Activated naive CD8-positive, alpha-beta T cell treated with anti-CD3 and anti-CD28 coated beads, Interleukin-2, amount 10 ng/mL, durations not matched to agents 7 days and 5 days (primary cell): ENCODE results near the gene FLAD1. TPM values are rescaled to one million over a fixed set of nuclear protein-coding genes. Genes with fewer than 3 reads are reported as not detected.

Experiments
- ATAC-seq: fragments of 150-1000 bp; cut with Tn5 transposase; one replicate; pipeline ENCODE4 v1.10.0; 2021; ENCODE audit warnings: low read depth, moderate library complexity
- POLR2A ChIA-PET: fragments of 350-600 bp; sonication (Branson Sonifier 250); formaldehyde crosslinking; loops from one replicate; lab custom pipeline; 2021; ENCODE audit warnings: antibody characterized with exemption; lab: Charles Lee
- DNase-seq: peaks from one replicate; pipeline ENCODE4 v3.0.0; 2021
- H3K27ac Mint-ChIP-seq: one replicate; pipeline ENCODE4 v1.8.0; 2022; ENCODE audit warnings: mild to moderate bottlenecking, mixed read lengths
- H3K27me3 Mint-ChIP-seq: one replicate; pipeline ENCODE4 v1.8.0; 2022; ENCODE audit warnings: mild to moderate bottlenecking, moderate library complexity, mixed read lengths
- H3K36me3 Mint-ChIP-seq: one replicate; pipeline ENCODE4 v1.8.0; 2021; ENCODE audit warnings: mild to moderate bottlenecking, mixed read lengths
- H3K4me1 Mint-ChIP-seq: one replicate; pipeline ENCODE4 v1.8.0; 2021; ENCODE audit warnings: mixed read lengths
- H3K4me3 Mint-ChIP-seq: one replicate; pipeline ENCODE4 v1.8.0; 2022; ENCODE audit warnings: mild to moderate bottlenecking, moderate library complexity, mixed read lengths
- H3K9me3 Mint-ChIP-seq: one replicate; pipeline ENCODE4 v1.8.0; 2021; ENCODE audit warnings: mixed read lengths
- microRNA-seq: library from miRNA; unstranded; fragments of <30 nt; microRNA quantifications from one replicate; pipeline ENCODE4 v1.2.0, GENCODE V29; 2022
- total RNA-seq, 2 experiments: library from RNA; stranded (reverse); gene quantifications; one replicate each; pipeline ENCODE4 v1.2.3, GENCODE V29; 2021

The FLAD1 gene
- total RNA-seq, 2 experiments from 2014 or later, result 46.2 to 48.9 TPM

- ATAC-seq (no peak), DNase-seq (no peak)
- Mint-ChIP-seq H3K27me3 (peaks cover 24% of the 10 kb centered on the region), H3K36me3 (no peaks in the 10 kb centered on the region), H3K4me3 (no peak overlapping the region), H3K9me3 (no peaks in the 10 kb centered on the region), H3K4me1 (peaks cover 8% of the 10 kb centered on the region), H3K27ac (no peak overlapping the region)
- POLR2A ChIA-PET, result interaction anchor here (1.1 kb wide), 1 partner anchor 28 kb away, joined by 3 read pairs; no protein-coding TSS in a partner anchor
Observed at GRCh38 chr1:155038602-155039307, 55.6 kb downstream of the FLAD1 start.

- Mint-ChIP-seq H3K4me1 (peaks cover 8% of the 10 kb centered on the region), H3K27me3 (peaks cover 24% of the 10 kb centered on the region), H3K4me3 (no peak overlapping the region), H3K9me3 (no peaks in the 10 kb centered on the region), H3K27ac (no peak overlapping the region), H3K36me3 (no peaks in the 10 kb centered on the region)
- ATAC-seq (no peak), DNase-seq (no peak)
- POLR2A ChIA-PET, result interaction anchor here (1.1 kb wide), 1 partner anchor 29 kb away, joined by 3 read pairs; no protein-coding TSS in a partner anchor
Observed at GRCh38 chr1:155039308-155039669, 56.1 kb downstream of the FLAD1 start.

- DNase-seq, result no peak
- Mint-ChIP-seq H3K4me1 (peaks cover 16% of the 10 kb centered on the region), H3K4me3 (no peak overlapping the region), H3K36me3 (no peaks in the 10 kb centered on the region), H3K9me3 (no peaks in the 10 kb centered on the region), H3K27ac (no peak overlapping the region), H3K27me3 (peaks cover 22% of the 10 kb centered on the region)
- no peak for ATAC-seq
- POLR2A ChIA-PET, result no interaction called here
Observed at GRCh38 chr1:155040358-155041093, 57.4 kb downstream of the FLAD1 start.

Small RNA genes lying within 50 kb of the gene (microRNA-seq; reads per million reads assigned to microRNA genes)
- gene MIR4258, result not detected

Other genes with a start within 250 kb of the FLAD1 start
- gene KCNN3, start 113.1 kb upstream of the FLAD1 start, total RNA-seq, result under 1 TPM in 1 of 2 experiments, not detected in 1; 0.06 TPM
- gene PMVK, start 46.6 kb upstream of the FLAD1 start, total RNA-seq, result 10 to 100 TPM; 25.6 to 26.4 TPM
- 100 to 1,000 TPM; 149 to 155 TPM for gene PBXIP1, start 27.2 kb upstream of the FLAD1 start, total RNA-seq
- gene PYGO2, start 21.6 kb upstream of the FLAD1 start, total RNA-seq, result 10 to 100 TPM; 55.3 TPM
- 10 to 100 TPM; 67.4 to 72.3 TPM for gene SHC1, start 12.6 kb upstream of the FLAD1 start, total RNA-seq
- gene CKS1B, start 8.7 kb upstream of the FLAD1 start, total RNA-seq, result 100 to 1,000 TPM; 112 to 114 TPM
- gene LENEP, start 10.2 kb downstream of the FLAD1 start, total RNA-seq, result 1 to 10 TPM; 1.1 to 1.9 TPM
- gene ZBTB7B, start 19.5 kb downstream of the FLAD1 start, total RNA-seq, result 10 to 100 TPM; 41.4 to 48.4 TPM
- gene DCST2, start 50.4 kb downstream of the FLAD1 start, total RNA-seq, result 1 to 10 TPM in 1 of 2 experiments, under 1 TPM in 1; 0.91 to 1.4 TPM
- not detected for gene DCST1, start 50.5 kb downstream of the FLAD1 start, total RNA-seq
- gene ADAM15, start 68.0 kb downstream of the FLAD1 start, total RNA-seq, result 10 to 100 TPM; 37.0 to 37.3 TPM
- 1 to 10 TPM; 7.9 to 8.1 TPM for gene EFNA4, start 80.4 kb downstream of the FLAD1 start, total RNA-seq
- 1 to 10 TPM; 3.6 to 4.2 TPM for gene EFNA3, start 95.5 kb downstream of the FLAD1 start, total RNA-seq
- under 1 TPM; 0.25 to 0.48 TPM for gene EFNA1, start 144.5 kb downstream of the FLAD1 start, total RNA-seq
- gene SLC50A1, start 152.5 kb downstream of the FLAD1 start, total RNA-seq, result 10 to 100 TPM; 40.7 to 45.0 TPM
- gene DPM3, start 157.2 kb downstream of the FLAD1 start, total RNA-seq, result 10 to 100 TPM; 60.0 to 71.1 TPM
- gene KRTCAP2, start 190.0 kb downstream of the FLAD1 start, total RNA-seq, result 100 to 1,000 TPM; 146 to 170 TPM
- gene TRIM46, start 190.5 kb downstream of the FLAD1 start, total RNA-seq, result 10 to 100 TPM; 12.4 to 13.4 TPM
- gene THBS3, start 224.6 kb downstream of the FLAD1 start, total RNA-seq, result 10 to 100 TPM; 25.1 to 26.3 TPM
- 10 to 100 TPM; 31.5 to 31.7 TPM for gene MTX1, start 225.4 kb downstream of the FLAD1 start, total RNA-seq